ENCODE results near the gene SCNM1.

The SCNM1 gene

GRCh38 chr1:151165738-151166504 lies at the start of gene SCNM1, which contains the start of gene LYSMD1:
Gene SCNM1 (plus strand): TSS chr1:151166144. CDS start chr1:151166153, 9 bp downstream.
Gene LYSMD1 (minus strand): TSS chr1:151165902. CDS start chr1:151165258, 644 bp downstream.
- peak; percentile 97 for DNase-seq (ENCODE audit: low spot score)

GRCh38 chr1:151124763-151125403 lies 41.1 kb upstream of the SCNM1 start:
- no peak for DNase-seq (ENCODE audit: low spot score)

- no peak for DNase-seq (ENCODE audit: low spot score)
Measured at GRCh38 chr1:151128800-151129199, 37.1 kb upstream of the SCNM1 start.

- no peak for DNase-seq (ENCODE audit: low spot score)
Measured at GRCh38 chr1:151130987-151131586, 34.9 kb upstream of the SCNM1 start.

GRCh38 chr1:151131701-151132334 lies 34.1 kb upstream of the SCNM1 start:
- DNase-seq (ENCODE audit: low spot score) = no peak

GRCh38 chr1:151132335-151133017 lies 33.5 kb upstream of the SCNM1 start:
- no peak for DNase-seq (ENCODE audit: low spot score)

GRCh38 chr1:151133018-151133806 lies 32.7 kb upstream of the SCNM1 start:
- no peak for DNase-seq (ENCODE audit: low spot score)

- no peak for DNase-seq (ENCODE audit: low spot score)
Measured at GRCh38 chr1:151134396-151134795, 31.5 kb upstream of the SCNM1 start.

GRCh38 chr1:151134991-151135390 lies 31.0 kb upstream of the SCNM1 start:
- no peak for DNase-seq (ENCODE audit: low spot score)

GRCh38 chr1:151135433-151136385 lies 30.2 kb upstream of the SCNM1 start:
- DNase-seq (ENCODE audit: low spot score) = no peak

- no peak for DNase-seq (ENCODE audit: low spot score)
Measured at GRCh38 chr1:151137789-151138188, 28.2 kb upstream of the SCNM1 start.

GRCh38 chr1:151142411-151143056 lies 23.4 kb upstream of the SCNM1 start:
- no peak for DNase-seq (ENCODE audit: low spot score)

GRCh38 chr1:151143057-151143435 lies 22.9 kb upstream of the SCNM1 start:
- no peak for DNase-seq (ENCODE audit: low spot score)

GRCh38 chr1:151143986-151144385 lies 22.0 kb upstream of the SCNM1 start:
- DNase-seq (ENCODE audit: low spot score) = no peak

- no peak for DNase-seq (ENCODE audit: low spot score)
Measured at GRCh38 chr1:151144474-151145303, 21.3 kb upstream of the SCNM1 start.

GRCh38 chr1:151145304-151146071 lies 20.5 kb upstream of the SCNM1 start:
- DNase-seq (ENCODE audit: low spot score) = no peak

- DNase-seq (ENCODE audit: low spot score) = no peak
Measured at GRCh38 chr1:151146072-151146411, 19.9 kb upstream of the SCNM1 start.
